Measurements from ENCODE around the gene CLDND2.

GRCh38 chr19:51365965-51366388, 2.8 kb downstream of the CLDND2 start, which contains the start of gene ETFB:
- TF ChIP-seq, protein P1, sequence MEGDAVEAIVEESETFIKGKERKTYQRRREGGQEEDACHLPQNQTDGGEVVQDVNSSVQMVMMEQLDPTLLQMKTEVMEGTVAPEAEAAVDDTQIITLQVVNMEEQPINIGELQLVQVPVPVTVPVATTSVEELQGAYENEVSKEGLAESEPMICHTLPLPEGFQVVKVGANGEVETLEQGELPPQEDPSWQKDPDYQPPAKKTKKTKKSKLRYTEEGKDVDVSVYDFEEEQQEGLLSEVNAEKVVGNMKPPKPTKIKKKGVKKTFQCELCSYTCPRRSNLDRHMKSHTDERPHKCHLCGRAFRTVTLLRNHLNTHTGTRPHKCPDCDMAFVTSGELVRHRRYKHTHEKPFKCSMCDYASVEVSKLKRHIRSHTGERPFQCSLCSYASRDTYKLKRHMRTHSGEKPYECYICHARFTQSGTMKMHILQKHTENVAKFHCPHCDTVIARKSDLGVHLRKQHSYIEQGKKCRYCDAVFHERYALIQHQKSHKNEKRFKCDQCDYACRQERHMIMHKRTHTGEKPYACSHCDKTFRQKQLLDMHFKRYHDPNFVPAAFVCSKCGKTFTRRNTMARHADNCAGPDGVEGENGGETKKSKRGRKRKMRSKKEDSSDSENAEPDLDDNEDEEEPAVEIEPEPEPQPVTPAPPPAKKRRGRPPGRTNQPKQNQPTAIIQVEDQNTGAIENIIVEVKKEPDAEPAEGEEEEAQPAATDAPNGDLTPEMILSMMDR (IDR thresholded peaks at IDR 0.05): peak in 1 of 7 experiments; percentile 3
- TF ChIP-seq POLR2A (IDR thresholded peaks at IDR 0.05): peak in 1 of 3 donors; percentile 41
